ENCODE data around the gene BCL7C. TPM values are rescaled to one million over a fixed set of nuclear protein-coding genes. Genes with fewer than 3 reads are reported as not detected.
A peak's percentile ranks its signal among the peaks of the same experiment; 100 is the strongest.

The BCL7C gene
- total and polyA plus RNA-seq, 2 donors from 2014 or later: 40.0 to 77.9 TPM

GRCh38 chr16:30931068-30931650 lies 37.3 kb upstream of the BCL7C start:
- intact Hi-C loops (cut with DNase I): no loop called here
- H3K9ac ChIP-seq (ENCODE audit: low read length in 3 of 3): no peak overlapping the region
- H3K27me3 ChIP-seq (ENCODE audit: control insufficient read depth, insufficient read depth, low read length): no peaks in the 10 kb centered on the region
- TF ChIP-seq CTCF (IDR thresholded peaks at IDR 0.05; ENCODE audit: borderline replicate concordance, extremely low read depth, insufficient read depth): no peak
- H3K4me3 ChIP-seq (ENCODE audit: low read length in 3 of 3): no peak overlapping the region
- H3K9me3 ChIP-seq (ENCODE audit: control insufficient read depth in 2 of 3, insufficient read depth in 1 of 3, low read length in 3 of 3): no peaks in the 10 kb centered on the region
- no peak for FAIRE-seq
- peaks cover 0 to 2% (median 0%) of the 10 kb centered on the region in 3 donors for H3K4me1 ChIP-seq (ENCODE audit: control insufficient read depth in 2 of 3, insufficient read depth in 2 of 3, low read depth in 1 of 3, low read length in 3 of 3)
- no peak for DNase-seq
- peaks cover 2 to 15% (median 13%) of the 10 kb centered on the region in 3 donors for H3K36me3 ChIP-seq (ENCODE audit: control insufficient read depth in 2 of 3, insufficient read depth in 3 of 3, low read length in 3 of 3)
- no peak overlapping the region for H3K27ac ChIP-seq (ENCODE audit: low read depth in 2 of 2, low read length in 2 of 2)

- no peak for FAIRE-seq
Measured at GRCh38 chr16:30930160-30930571, 36.3 kb upstream of the BCL7C start.

GRCh38 chr16:30929167-30929566 lies 35.3 kb upstream of the BCL7C start:
- Histone ChIP-seq H3K27me3 (ENCODE audit: control insufficient read depth, insufficient read depth, low read length) (no peaks in the 10 kb centered on the region), H3K9ac (ENCODE audit: low read length in 3 of 3) (no peak overlapping the region), H3K27ac (ENCODE audit: low read depth in 2 of 2, low read length in 2 of 2) (no peak overlapping the region), H3K36me3 (ENCODE audit: control insufficient read depth in 2 of 3, insufficient read depth in 3 of 3, low read length in 3 of 3) (peaks cover 2 to 15% (median 9%) of the 10 kb centered on the region in 3 donors), H3K4me1 (ENCODE audit: control insufficient read depth in 2 of 3, insufficient read depth in 2 of 3, low read depth in 1 of 3, low read length in 3 of 3) (peaks cover 0 to 4% (median 0%) of the 10 kb centered on the region in 3 donors), H3K4me3 (ENCODE audit: low read length in 3 of 3) (no peak overlapping the region), H3K9me3 (ENCODE audit: control insufficient read depth in 2 of 3, insufficient read depth in 1 of 3, low read length in 3 of 3) (no peaks in the 10 kb centered on the region)
- TF ChIP-seq CTCF (IDR thresholded peaks at IDR 0.05; ENCODE audit: borderline replicate concordance, extremely low read depth, insufficient read depth): no peak
- DNase-seq (no peak), FAIRE-seq (no peak)
- intact Hi-C loops (cut with DNase I): no loop called here

More at GRCh38 chr16:30930160-30930571, 36.3 kb upstream of the BCL7C start:
- Histone ChIP-seq H3K27ac (ENCODE audit: low read depth in 2 of 2, low read length in 2 of 2) (no peak overlapping the region), H3K4me1 (ENCODE audit: control insufficient read depth in 2 of 3, insufficient read depth in 2 of 3, low read depth in 1 of 3, low read length in 3 of 3) (peaks cover 0 to under 1% (median 0%) of the 10 kb centered on the region in 3 donors), H3K9ac (ENCODE audit: low read length in 3 of 3) (no peak overlapping the region), H3K4me3 (ENCODE audit: low read length in 3 of 3) (no peak overlapping the region), H3K36me3 (ENCODE audit: control insufficient read depth in 2 of 3, insufficient read depth in 3 of 3, low read length in 3 of 3) (peaks cover 2 to 15% (median 9%) of the 10 kb centered on the region in 3 donors), H3K27me3 (ENCODE audit: control insufficient read depth, insufficient read depth, low read length) (no peaks in the 10 kb centered on the region), H3K9me3 (ENCODE audit: control insufficient read depth in 2 of 3, insufficient read depth in 1 of 3, low read length in 3 of 3) (no peaks in the 10 kb centered on the region)
- intact Hi-C loops (cut with DNase I): no loop called here
- peak in 2 of 5 donors; percentile 59 to 78 for DNase-seq
- no peak for TF ChIP-seq CTCF (IDR thresholded peaks at IDR 0.05; ENCODE audit: borderline replicate concordance, extremely low read depth, insufficient read depth)
